ENCODE data around the gene NGLY1.

Gene NGLY1

GRCh38 chr3:25723802-25724201, 59.4 kb downstream of the NGLY1 start:
- TF ChIP-seq, protein P1, sequence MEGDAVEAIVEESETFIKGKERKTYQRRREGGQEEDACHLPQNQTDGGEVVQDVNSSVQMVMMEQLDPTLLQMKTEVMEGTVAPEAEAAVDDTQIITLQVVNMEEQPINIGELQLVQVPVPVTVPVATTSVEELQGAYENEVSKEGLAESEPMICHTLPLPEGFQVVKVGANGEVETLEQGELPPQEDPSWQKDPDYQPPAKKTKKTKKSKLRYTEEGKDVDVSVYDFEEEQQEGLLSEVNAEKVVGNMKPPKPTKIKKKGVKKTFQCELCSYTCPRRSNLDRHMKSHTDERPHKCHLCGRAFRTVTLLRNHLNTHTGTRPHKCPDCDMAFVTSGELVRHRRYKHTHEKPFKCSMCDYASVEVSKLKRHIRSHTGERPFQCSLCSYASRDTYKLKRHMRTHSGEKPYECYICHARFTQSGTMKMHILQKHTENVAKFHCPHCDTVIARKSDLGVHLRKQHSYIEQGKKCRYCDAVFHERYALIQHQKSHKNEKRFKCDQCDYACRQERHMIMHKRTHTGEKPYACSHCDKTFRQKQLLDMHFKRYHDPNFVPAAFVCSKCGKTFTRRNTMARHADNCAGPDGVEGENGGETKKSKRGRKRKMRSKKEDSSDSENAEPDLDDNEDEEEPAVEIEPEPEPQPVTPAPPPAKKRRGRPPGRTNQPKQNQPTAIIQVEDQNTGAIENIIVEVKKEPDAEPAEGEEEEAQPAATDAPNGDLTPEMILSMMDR (IDR thresholded peaks at IDR 0.05; ENCODE audit: insufficient read depth, low read depth, low read length, missing control alignments): no peak
- no peak overlapping the region for H3K4me3 ChIP-seq (ENCODE audit: low read depth, low read length)
- peak; percentile 8 for DNase-seq (ENCODE audit: low read depth)

DNA sequence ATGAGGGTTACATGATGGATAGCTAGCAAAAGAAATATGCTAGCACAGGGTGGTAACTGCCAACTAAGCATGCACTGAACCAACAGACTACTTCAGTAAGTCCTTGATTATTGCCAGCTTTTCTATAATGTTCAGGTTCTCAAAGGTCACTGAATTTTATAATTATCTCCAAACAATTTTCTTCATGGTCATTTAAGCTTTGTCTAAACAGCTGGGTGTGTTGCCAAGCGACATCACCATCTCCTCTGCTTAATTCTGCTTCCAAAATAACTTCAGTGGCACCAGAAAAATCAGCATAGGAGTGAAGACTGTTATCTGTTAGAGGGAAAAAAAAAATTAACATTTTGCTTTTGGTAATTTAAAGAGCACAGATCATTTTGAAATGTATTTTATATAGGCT, 63.9 kb downstream of the NGLY1 start:
- no peak overlapping the region for H3K4me3 ChIP-seq (ENCODE audit: low read depth, low read length)
- TF ChIP-seq, protein P1 (IDR thresholded peaks at IDR 0.05; ENCODE audit: insufficient read depth, low read depth, low read length, missing control alignments): no peak
- DNase-seq (ENCODE audit: low read depth): no peak

- DNase-seq (ENCODE audit: low read depth): no peak
- TF ChIP-seq, protein P1 (IDR thresholded peaks at IDR 0.05; ENCODE audit: insufficient read depth, low read depth, low read length, missing control alignments): no peak
These were observed 69.8 kb downstream of the NGLY1 start for GRCh38 chr3:25713341-25713985.

DNA sequence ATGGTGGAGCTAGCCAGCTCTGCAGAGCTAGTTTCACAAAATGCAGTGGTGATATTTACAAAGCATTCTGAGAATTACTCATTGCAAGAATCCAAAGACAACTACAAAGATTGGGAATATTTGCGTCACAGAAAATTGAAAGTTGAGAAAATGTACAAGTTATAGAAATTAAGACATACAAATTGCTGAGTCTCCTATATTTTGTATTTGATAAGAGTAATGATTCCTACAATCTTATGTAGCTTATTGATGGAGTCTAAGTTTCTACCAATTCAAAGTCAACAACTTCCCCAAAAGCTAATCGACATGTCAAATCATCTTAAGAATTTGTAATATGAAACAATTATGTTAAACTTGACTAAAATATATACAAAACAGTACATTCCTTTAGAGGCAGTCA, 72.2 kb downstream of the NGLY1 start:
- H3K4me3 ChIP-seq (ENCODE audit: low read depth, low read length): no peak overlapping the region
- TF ChIP-seq, protein P1 (IDR thresholded peaks at IDR 0.05; ENCODE audit: insufficient read depth, low read depth, low read length, missing control alignments): no peak
- no peak for DNase-seq (ENCODE audit: low read depth)

More at GRCh38 chr3:25713341-25713985, 69.8 kb downstream of the NGLY1 start:
- H3K4me3 ChIP-seq (ENCODE audit: low read depth, low read length): no peak overlapping the region

GRCh38 chr3:25708036-25708435, 75.2 kb downstream of the NGLY1 start:
- H3K4me3 ChIP-seq (ENCODE audit: low read depth, low read length): no peak overlapping the region
- no peak for DNase-seq (ENCODE audit: low read depth)
- TF ChIP-seq, protein P1 (IDR thresholded peaks at IDR 0.05; ENCODE audit: insufficient read depth, low read depth, low read length, missing control alignments): no peak

DNA sequence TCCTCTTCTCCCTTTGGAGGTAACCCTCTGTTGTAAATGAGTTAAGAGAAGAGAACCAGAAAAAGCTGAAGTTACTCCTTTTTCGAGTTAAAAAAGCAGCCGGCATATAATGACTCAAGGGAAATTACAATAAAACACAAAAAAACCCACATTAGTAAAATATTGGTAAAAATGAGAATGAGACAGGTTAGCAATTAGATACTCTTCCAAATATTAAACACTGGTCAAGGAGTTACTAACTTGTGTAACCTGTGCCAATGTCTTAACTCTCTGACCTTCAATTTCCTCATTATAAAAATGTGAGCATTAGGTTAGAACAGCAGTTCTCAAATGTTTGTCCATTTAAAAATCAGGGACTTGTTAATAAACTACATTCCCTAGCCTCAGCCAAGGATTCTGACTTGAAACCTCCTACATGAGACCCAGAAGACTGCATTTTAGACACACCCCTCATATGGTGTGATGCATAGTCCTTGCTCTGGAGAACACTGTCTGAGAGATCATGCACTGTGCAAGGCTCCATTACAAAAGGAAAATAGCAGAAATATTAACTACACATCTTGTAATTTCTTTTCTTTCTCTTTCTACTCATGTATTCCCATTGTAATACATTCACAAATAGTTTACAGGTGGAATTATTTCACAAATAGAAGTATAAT, 75.8 kb downstream of the NGLY1 start:
- TF ChIP-seq, protein P1 (IDR thresholded peaks at IDR 0.05; ENCODE audit: insufficient read depth, low read depth, low read length, missing control alignments): no peak
- DNase-seq (ENCODE audit: low read depth): no peak
- no peak overlapping the region for H3K4me3 ChIP-seq (ENCODE audit: low read depth, low read length)
